IMR-90 (cell line): ENCODE results near the gene ITSN1. TPM values are rescaled to one million over a fixed set of nuclear protein-coding genes. Genes with fewer than 3 reads are reported as not detected.
A peak's percentile ranks its signal among the peaks of the same experiment; 100 is the strongest.

ENCODE experiments used
- ATAC-seq: fragments of 200-7000 bp; cut with Tn5 transposase; 2 replicates; pipeline ENCODE4 v1.9.1; 2020; ENCODE audit warnings: low read depth, mild to moderate bottlenecking, moderate library complexity
- BruUV-seq: library from RNA; stranded (reverse); fragments of 400-500 nt; replicated peaks from 2 replicates; lab custom pipeline; 2021; lab: Mats Ljungman, UMichigan
- CTCF ChIA-PET: fragments of 300-600 bp; formaldehyde crosslinking; extraction: SDS; loops from one replicate; lab custom pipeline; 2021; ENCODE audit warnings: antibody characterized with exemption; lab: Yijun Ruan, JAX
- POLR2A ChIA-PET: fragments of 300-600 bp; sonication (Branson Sonifier 250); formaldehyde crosslinking; loops from one replicate; lab custom pipeline; 2022; ENCODE audit warnings: antibody characterized with exemption; ENCODE audit not compliant: unreplicated experiment; lab: Charles Lee
- DNase-seq: peaks from one replicate; pipeline ENCODE4 v3.0.0; 2013
- H2AFZ ChIP-seq: replicated peaks from 2 replicates; pipeline ENCODE3; 2013; ENCODE audit warnings: low read length, mild to moderate bottlenecking; ENCODE audit not compliant: poor library complexity
- H2AK5ac ChIP-seq: 2 replicates; pipeline ENCODE4 v1.6.1; 2013; ENCODE audit warnings: low read depth, low read length, inconsistent platforms
- H2AK9ac ChIP-seq: replicated peaks from 2 replicates; pipeline ENCODE3; 2013; ENCODE audit warnings: mild to moderate bottlenecking, low read depth, low read length, moderate library complexity; ENCODE audit not compliant: poor library complexity
- H2BK120ac ChIP-seq: 2 replicates; pipeline ENCODE4 v1.6.1; 2013; ENCODE audit warnings: low read depth, low read length, inconsistent platforms
- H2BK15ac ChIP-seq: 3 replicates; pipeline ENCODE4 v1.6.1; 2013; ENCODE audit warnings: low read depth, low read length, inconsistent platforms
- H2BK20ac ChIP-seq: 2 replicates; pipeline ENCODE4 v1.6.1; 2013; ENCODE audit warnings: low read depth, mild to moderate bottlenecking, inconsistent platforms, low read length, moderate library complexity
- H2BK5ac ChIP-seq: 2 replicates; pipeline ENCODE4 v1.6.1; 2013; ENCODE audit warnings: mild to moderate bottlenecking, low read depth, low read length, inconsistent platforms; ENCODE audit not compliant: poor library complexity, severe bottlenecking
- H3K14ac ChIP-seq: replicated peaks from 2 replicates; pipeline ENCODE4 v1.6.1; 2013; ENCODE audit warnings: low read depth, low read length, inconsistent platforms
- H3K18ac ChIP-seq: 2 replicates; pipeline ENCODE4 v1.6.1; 2013; ENCODE audit warnings: low read depth, low read length, control low read depth
- H3K23ac ChIP-seq: 2 replicates; pipeline ENCODE4 v1.6.1; 2013; ENCODE audit warnings: low read depth, low read length, inconsistent platforms
- H3K27ac ChIP-seq: 2 replicates; pipeline ENCODE4 v1.5.1; 2013; ENCODE audit warnings: mild to moderate bottlenecking, control low read depth, low read length; ENCODE audit not compliant: insufficient read depth
- H3K27me3 ChIP-seq: 2 replicates; pipeline ENCODE4 v1.6.1; 2013; ENCODE audit warnings: low read length; ENCODE audit not compliant: control insufficient read depth, insufficient read depth
- H3K36me3 ChIP-seq: 2 replicates; pipeline ENCODE4 v1.6.1; 2013; ENCODE audit warnings: low read length, mixed read lengths; ENCODE audit not compliant: control insufficient read depth, insufficient read depth
- H3K4ac ChIP-seq: 2 replicates; pipeline ENCODE4 v1.6.1; 2013; ENCODE audit warnings: low read depth, low read length, inconsistent platforms
- H3K4me1 ChIP-seq: 2 replicates; pipeline ENCODE4 v1.6.1; 2013; ENCODE audit warnings: low read length, mixed read lengths; ENCODE audit not compliant: control insufficient read depth, insufficient read depth
- H3K4me2 ChIP-seq: 2 replicates; pipeline ENCODE4 v1.6.1; 2013; ENCODE audit warnings: low read depth, mild to moderate bottlenecking, control low read depth, low read length, moderate library complexity
- H3K4me3 ChIP-seq: 2 replicates; pipeline ENCODE4 v1.5.1; 2013; ENCODE audit warnings: low read depth, mild to moderate bottlenecking, control low read depth, low read length, moderate library complexity; ENCODE audit not compliant: insufficient read depth
- H3K56ac ChIP-seq: 2 replicates; pipeline ENCODE4 v1.6.1; 2013; ENCODE audit warnings: low read length, inconsistent platforms; ENCODE audit not compliant: insufficient read depth; ENCODE audit errors: extremely low read depth
- H3K79me1 ChIP-seq, 2 experiments: 2 replicates each; pipeline ENCODE4 v1.6.1; 2013; ENCODE audit warnings: low read length in 2 of 2, inconsistent platforms in 1 of 2, low read depth in 1 of 2
- H3K9ac ChIP-seq: 2 replicates; pipeline ENCODE4 v1.6.1; 2013; ENCODE audit warnings: low read depth, low read length, control low read depth
- H3K9me1 ChIP-seq: 2 replicates; pipeline ENCODE4 v1.6.1; 2013; ENCODE audit warnings: low read length, inconsistent platforms; ENCODE audit not compliant: insufficient read depth
- H3K9me3 ChIP-seq: 2 replicates; pipeline ENCODE4 v1.6.1; 2013; ENCODE audit warnings: low read length; ENCODE audit not compliant: control insufficient read depth, insufficient read depth
- H4K20me1 ChIP-seq: 2 replicates; pipeline ENCODE4 v1.6.1; 2013; ENCODE audit warnings: low read length, inconsistent platforms; ENCODE audit not compliant: insufficient read depth
- H4K5ac ChIP-seq: 2 replicates; pipeline ENCODE4 v1.6.1; 2013; ENCODE audit warnings: mild to moderate bottlenecking, low read depth, low read length, control low read depth
- H4K8ac ChIP-seq, 2 experiments: 2 replicates each; pipeline ENCODE4 v1.6.1; 2013; ENCODE audit warnings: low read depth in 2 of 2, low read length in 2 of 2, control low read depth in 1 of 2, inconsistent platforms in 1 of 2
- H4K91ac ChIP-seq: 2 replicates; pipeline ENCODE4 v1.6.1; 2013; ENCODE audit warnings: low read depth, low read length, inconsistent platforms; ENCODE audit not compliant: insufficient read depth
- BHLHE40 ChIP-seq: fragments of 150-350 bp; IDR thresholded peaks from 2 replicates; pipeline ENCODE4 v1.6.1; 2016; ENCODE audit warnings: mild to moderate bottlenecking, low read depth, low read length
- CEBPB ChIP-seq: IDR thresholded peaks from 2 replicates; pipeline ENCODE4 v1.6.1; 2012; ENCODE audit warnings: low read depth, low read length, improper control_type of control experiment
- CHD1 ChIP-seq: IDR thresholded peaks from 2 replicates; pipeline ENCODE4 v1.6.1; 2012; ENCODE audit warnings: low read depth, low read length, improper control_type of control experiment
- CTCF ChIP-seq: conservative IDR thresholded peaks from 2 replicates; pipeline ENCODE4 v1.5.1; 2012; ENCODE audit warnings: mild to moderate bottlenecking, low read depth, low read length, improper control_type of control experiment
- ELK1 ChIP-seq: fragments of 150-350 bp; IDR thresholded peaks from 2 replicates; pipeline ENCODE4 v1.6.1; 2016; ENCODE audit warnings: low read depth, mild to moderate bottlenecking, low read length, moderate library complexity, borderline replicate concordance
- FOS ChIP-seq: fragments of 150-350 bp; IDR thresholded peaks from 2 replicates; pipeline ENCODE4 v1.6.1; 2016; ENCODE audit warnings: low read depth, low read length
- MAFK ChIP-seq: IDR thresholded peaks from 2 replicates; pipeline ENCODE4 v1.6.1; 2012; ENCODE audit warnings: low read depth, low read length, improper control_type of control experiment
- MAZ ChIP-seq: IDR thresholded peaks from 2 replicates; pipeline ENCODE4 v1.6.1; 2012; ENCODE audit warnings: low read depth, mild to moderate bottlenecking, low read length, improper control_type of control experiment, moderate library complexity, borderline replicate concordance
- MXI1 ChIP-seq: IDR thresholded peaks from 2 replicates; pipeline ENCODE4 v1.6.1; 2012; ENCODE audit warnings: low read depth, mild to moderate bottlenecking, low read length, moderate library complexity, borderline replicate concordance
- NFE2L2 ChIP-seq: fragments of 150-350 bp; IDR thresholded peaks from 2 replicates; pipeline ENCODE4 v1.6.1; 2016; ENCODE audit warnings: low read depth, mild to moderate bottlenecking, low read length
- POLR2A ChIP-seq: IDR thresholded peaks from 2 replicates; pipeline ENCODE4 v1.6.1; 2012; ENCODE audit warnings: mild to moderate bottlenecking, low read depth, low read length
- RAD21 ChIP-seq: IDR thresholded peaks from 2 replicates; pipeline ENCODE4 v1.6.1; 2012; ENCODE audit warnings: low read length, improper control_type of control experiment
- RCOR1 ChIP-seq: IDR thresholded peaks from 2 replicates; pipeline ENCODE4 v1.6.1; 2012; ENCODE audit warnings: mild to moderate bottlenecking, low read length, improper control_type of control experiment; ENCODE audit not compliant: insufficient replicate concordance
- RFX5 ChIP-seq: IDR thresholded peaks from 2 replicates; pipeline ENCODE4 v1.8.0; 2012; ENCODE audit warnings: low read depth, mild to moderate bottlenecking, low read length, moderate library complexity
- SMC3 ChIP-seq: fragments of 150-350 bp; IDR thresholded peaks from 2 replicates; pipeline ENCODE4 v1.6.1; 2016; ENCODE audit warnings: low read depth, mild to moderate bottlenecking, antibody characterized with exemption, low read length, moderate library complexity
- USF2 ChIP-seq: fragments of 150-350 bp; IDR thresholded peaks from 2 replicates; pipeline ENCODE4 v1.6.1; 2017; ENCODE audit warnings: mild to moderate bottlenecking, antibody characterized with exemption, low read length, low read depth
- WGBS, 2 experiments: methylation state at CpG; one replicate each; pipeline versions ENCODE4 v1.1.5 to v1.1.7; 2013; ENCODE audit warnings: missing lambda C conversion rate in 2 of 2; ENCODE audit not compliant: insufficient read length in 1 of 2; ENCODE audit errors: extremely low coverage in 2 of 2; 5-methylcytosine and 5-hydroxymethylcytosine counted together
- dilution Hi-C: fragments of 300-500 bp; cut with HindIII; formaldehyde crosslinking; loops from one replicate; pipeline ENCODE4 v1.14.3; 2018; ENCODE audit warnings: low sequenced_read_pairs; ENCODE audit not compliant: unreplicated experiment
- in situ Hi-C: fragments of 300-500 bp; cut with MboI; formaldehyde crosslinking; loops from 3 replicates; pipeline ENCODE4 v1.14.3; 2019; ENCODE audit warnings: low sequenced_read_pairs, inconsistent platforms, mixed read lengths
- intact Hi-C: fragments of 100-400 bp; cut with micrococcal nuclease; formaldehyde crosslinking; loops from 2 replicates; pipeline ENCODE4 v1.10.0; 2022
- polyA plus RNA-seq, 3 experiments: library from polyadenylated mRNA; depleted of rRNA; stranded (reverse); fragments of >200 nt; gene quantifications; 2 replicates each; pipeline ENCODE4 v1.2.3, GENCODE V29; 2012; ENCODE audit warnings: low replicate concordance in 1 of 3
- total RNA-seq: library from RNA; depleted of rRNA; stranded (reverse); fragments of >200 nt; gene quantifications from 2 replicates; pipeline ENCODE4 v1.2.3, GENCODE V29; 2012

ITSN1 gene
- total and polyA plus RNA-seq, 2 of the 4 experiments (the other 2 are of a cell fraction): 45.4 to 62.0 TPM

- Histone ChIP-seq H4K5ac (no peak overlapping the region), H3K9me3 (no peaks in the 10 kb centered on the region), H3K4me2 (no peak overlapping the region), H3K4me3 (no peak overlapping the region), H2BK120ac (no peak overlapping the region), H3K27ac (no peak overlapping the region), H4K8ac (no peak overlapping the region), H4K91ac (no peak overlapping the region), H2BK15ac (no peak overlapping the region), H3K9ac (no peak overlapping the region), H3K56ac (no peak overlapping the region), H3K36me3 (peaks cover 15% of the 10 kb centered on the region), H3K27me3 (no peaks in the 10 kb centered on the region), H2AK5ac (peak overlapping the region; percentile 8; the same call in 1 of the 2 replicates), H3K4ac (no peak overlapping the region), H3K9me1 (peaks cover 5% of the 10 kb centered on the region), H3K14ac (no peak overlapping the region), H3K4me1 (peaks cover 2% of the 10 kb centered on the region; the same call in 1 of the 2 replicates), H2BK20ac (no peak overlapping the region), H3K79me1 (peaks cover 20 to 32% of the 10 kb centered on the region in 2 experiments), H2AK9ac (no peak overlapping the region), H4K20me1 (no peaks in the 10 kb centered on the region), H2AFZ (no peak overlapping the region), H3K23ac (peak overlapping the region; percentile 73; the same call in 1 of the 2 replicates), H2BK5ac (no peak overlapping the region), H3K18ac (no peak overlapping the region)
- CTCF ChIA-PET: interaction anchor here (0.6 kb wide), 1 partner anchor 10 kb away, joined by 3 read pairs; no protein-coding TSS in a partner anchor
- WGBS, 2 experiments: 92% methylated on average over 4 of the region's 5 CpGs; no CpG with 5 or more reads in 1 of the 2 experiments
- POLR2A ChIA-PET: interaction anchor here (0.8 kb wide), 1 partner anchor 11 kb away, joined by 3 read pairs; no protein-coding TSS in a partner anchor
- DNase-seq (no peak), ATAC-seq (no peak)
- TF ChIP-seq USF2 (no peak), SMC3 (no peak), MXI1 (no peak), MAZ (no peak), CHD1 (no peak), RFX5 (no peak), BHLHE40 (no peak), MAFK (no peak), NFE2L2 (no peak), RCOR1 (no peak), CTCF (no peak), ELK1 (no peak), FOS (no peak), RAD21 (no peak), CEBPB (no peak), POLR2A (no peak)
- no TSS peak for BruUV-seq
- dilution Hi-C loops (no loop called here), in situ Hi-C loops (loop anchor here (25.0 kb wide), 1 partner anchor 698 kb away; the partner anchor contains the start of gene RCAN1), intact Hi-C loops (no loop called here)
These were observed 271.9 kb downstream of the ITSN1 start for GRCh38 chr21:33914188-33914587.
